Body of pancreas (tissue), 4 donors: ENCODE measurements around the gene NCR2. TPM values are rescaled to one million over a fixed set of nuclear protein-coding genes. Genes with fewer than 3 reads are reported as not detected.

Source experiments
- ATAC-seq: fragments of 150-250 bp; one replicate; pipeline ENCODE4 v1.9.1; 2016
- DNase-seq, 4 donors: peaks; one replicate each; pipeline ENCODE4 v3.0.0-alpha.2; 2019
- H3K27ac ChIP-seq, 4 donors: fragments of 200-600 bp; sonication (generic); 1 replicate in 3 of 4; 2 replicates in 1 of 4; pipeline versions ENCODE4 v1.5.1 to v1.6.1; 2016 to 2019; ENCODE audit warnings: mild to moderate bottlenecking in 1 of 4, mixed read lengths in 1 of 4, moderate library complexity in 1 of 4
- H3K27me3 ChIP-seq, 2 donors: fragments of 200-600 bp; sonication (generic); one replicate each; pipeline ENCODE4 v1.6.0; 2016; ENCODE audit warnings: mild to moderate bottlenecking in 1 of 2
- H3K36me3 ChIP-seq, 2 donors: fragments of 200-600 bp; sonication (generic); replicated peaks in 1 of 2; 2 replicates each; pipeline ENCODE4 v1.5.1; 2016; ENCODE audit warnings: low read depth in 2 of 2; ENCODE audit not compliant: insufficient read depth in 1 of 2
- H3K4me1 ChIP-seq: fragments of 200-600 bp; sonication (generic); one replicate; pipeline ENCODE4 v1.6.0; 2016
- H3K4me3 ChIP-seq, 2 donors: fragments of 200-600 bp; sonication (generic); 1 replicate in 1 of 2; 2 replicates in 1 of 2; pipeline ENCODE4 v1.5.1; 2016 to 2019
- H3K9me3 ChIP-seq, 3 donors: fragments of 200-600 bp; sonication (generic); 1 replicate in 2 of 3; 2 replicates in 1 of 3; pipeline ENCODE4 v1.5.1; 2016
- CTCF ChIP-seq, 7 experiments: fragments of 450-650 bp in 4 of 7; fragments of 200-600 bp in 3 of 7; sonication (generic) in 3 of 7; IDR thresholded peaks; one replicate each; pipeline ENCODE4 v1.5.1; 2016 to 2019; ENCODE audit warnings: antibody characterized with exemption in 7 of 7
- POLR2A ChIP-seq, 3 donors: fragments of 450-650 bp; IDR thresholded peaks; one replicate each; pipeline ENCODE4 v1.6.1; 2016; ENCODE audit warnings: antibody characterized with exemption in 3 of 3, mild to moderate bottlenecking in 2 of 3
- WGBS, 2 donors: methylation state at CpG; one replicate each; pipeline ENCODE4 v1.1.5; 2017; 5-methylcytosine and 5-hydroxymethylcytosine counted together
- intact Hi-C: fragments of 100-400 bp; cut with DNase I; formaldehyde crosslinking; loops from one replicate; pipeline ENCODE4 v1.15.1; 2023
- total RNA-seq, 2 donors: library from RNA; depleted of rRNA; stranded (reverse); fragments of >200 nt; gene quantifications; one replicate each; pipeline ENCODE4 v1.1.0, GENCODE V29; 2016

The NCR2 gene
- total RNA-seq, 2 donors from 2014 or later, result not detected

GRCh38 chr6:41376176-41376575 lies 40.8 kb downstream of the NCR2 start:
- TF ChIP-seq POLR2A (IDR thresholded peaks at IDR 0.05) (no peak), CTCF (IDR thresholded peaks at IDR 0.05) (no peak)
- ATAC-seq (no peak), DNase-seq (no peak)
- intact Hi-C loops, result no loop called here
- no peak overlapping the region for H3K27ac ChIP-seq
- H3K27me3 ChIP-seq, result peaks cover 0 to 30% of the 10 kb centered on the region in 2 donors
- H3K4me1 ChIP-seq, result peaks cover 41% of the 10 kb centered on the region
- no peak overlapping the region for H3K4me3 ChIP-seq
- no peaks in the 10 kb centered on the region for H3K36me3 ChIP-seq
- H3K9me3 ChIP-seq, result no peaks in the 10 kb centered on the region
- 57 to 72% methylated on average over 5 of the region's 5 CpGs for WGBS, 2 donors

GRCh38 chr6:41377071-41377470 lies 41.7 kb downstream of the NCR2 start:
- ATAC-seq, result no peak

GRCh38 chr6:41379306-41379705 lies 43.9 kb downstream of the NCR2 start:
- Histone ChIP-seq H3K27ac (no peak overlapping the region), H3K27me3 (peaks cover 0 to 9% of the 10 kb centered on the region in 2 donors), H3K4me1 (peaks cover 10% of the 10 kb centered on the region), H3K36me3 (no peaks in the 10 kb centered on the region), H3K9me3 (no peaks in the 10 kb centered on the region), H3K4me3 (no peak overlapping the region)
- ATAC-seq (no peak), DNase-seq (no peak)
- intact Hi-C loops, result no loop called here
- no peak for TF ChIP-seq CTCF (IDR thresholded peaks at IDR 0.05)
- no peak for TF ChIP-seq POLR2A (IDR thresholded peaks at IDR 0.05)

More at GRCh38 chr6:41377071-41377470, 41.7 kb downstream of the NCR2 start:
- no peak for DNase-seq
- 82 to 90% methylated on average over 4 of the region's 4 CpGs for WGBS, 2 donors
- no peaks in the 10 kb centered on the region for H3K36me3 ChIP-seq
- no peaks in the 10 kb centered on the region for H3K9me3 ChIP-seq
- no peak for TF ChIP-seq POLR2A (IDR thresholded peaks at IDR 0.05)
- TF ChIP-seq CTCF (IDR thresholded peaks at IDR 0.05), result no peak
- H3K27ac ChIP-seq, result no peak overlapping the region
- intact Hi-C loops, result no loop called here
- peaks cover 0 to 30% of the 10 kb centered on the region in 2 donors for H3K27me3 ChIP-seq
- H3K4me3 ChIP-seq, result no peak overlapping the region
- peaks cover 32% of the 10 kb centered on the region for H3K4me1 ChIP-seq

GRCh38 chr6:41386594-41386993 lies 51.2 kb downstream of the NCR2 start:
- H3K27me3 ChIP-seq, result no peaks in the 10 kb centered on the region
- 57 to 67% methylated on average over 2 of the region's 2 CpGs for WGBS, 2 donors
- intact Hi-C loops, result no loop called here
- TF ChIP-seq POLR2A (IDR thresholded peaks at IDR 0.05), result no peak
- no peak for TF ChIP-seq CTCF (IDR thresholded peaks at IDR 0.05)
- H3K36me3 ChIP-seq, result no peaks in the 10 kb centered on the region
- ATAC-seq, result no peak
- H3K27ac ChIP-seq, result no peak overlapping the region
- no peak for DNase-seq
- H3K9me3 ChIP-seq, result no peaks in the 10 kb centered on the region
- H3K4me3 ChIP-seq, result no peak overlapping the region
- H3K4me1 ChIP-seq, result no peaks in the 10 kb centered on the region

GRCh38 chr6:41392246-41392645 lies 56.8 kb downstream of the NCR2 start:
- TF ChIP-seq CTCF (IDR thresholded peaks at IDR 0.05), result no peak
- TF ChIP-seq POLR2A (IDR thresholded peaks at IDR 0.05), result no peak
- ATAC-seq (no peak), DNase-seq (no peak)
- H3K4me1 ChIP-seq, result no peaks in the 10 kb centered on the region
- no peak overlapping the region for H3K27ac ChIP-seq
- H3K9me3 ChIP-seq, result no peaks in the 10 kb centered on the region
- no peaks in the 10 kb centered on the region for H3K27me3 ChIP-seq
- intact Hi-C loops, result no loop called here
- no peaks in the 10 kb centered on the region for H3K36me3 ChIP-seq
- no peak overlapping the region for H3K4me3 ChIP-seq
- 71 to 87% methylated on average over 4 of the region's 4 CpGs for WGBS, 2 donors
